GM18517 (cell line): ENCODE results near the gene MCRIP2.

Experiments used
- ATAC-seq: cut with Tn5 transposase; IDR thresholded peaks from one replicate; pipeline ENCODE4 v1.9.1; 2021; ENCODE audit warnings: mild to moderate bottlenecking, moderate library complexity; ENCODE audit not compliant: unreplicated experiment

The MCRIP2 gene

GRCh38 chr16:647173-647902 is 5.7 kb downstream of the MCRIP2 start:
- ATAC-seq = no peak

DNA sequence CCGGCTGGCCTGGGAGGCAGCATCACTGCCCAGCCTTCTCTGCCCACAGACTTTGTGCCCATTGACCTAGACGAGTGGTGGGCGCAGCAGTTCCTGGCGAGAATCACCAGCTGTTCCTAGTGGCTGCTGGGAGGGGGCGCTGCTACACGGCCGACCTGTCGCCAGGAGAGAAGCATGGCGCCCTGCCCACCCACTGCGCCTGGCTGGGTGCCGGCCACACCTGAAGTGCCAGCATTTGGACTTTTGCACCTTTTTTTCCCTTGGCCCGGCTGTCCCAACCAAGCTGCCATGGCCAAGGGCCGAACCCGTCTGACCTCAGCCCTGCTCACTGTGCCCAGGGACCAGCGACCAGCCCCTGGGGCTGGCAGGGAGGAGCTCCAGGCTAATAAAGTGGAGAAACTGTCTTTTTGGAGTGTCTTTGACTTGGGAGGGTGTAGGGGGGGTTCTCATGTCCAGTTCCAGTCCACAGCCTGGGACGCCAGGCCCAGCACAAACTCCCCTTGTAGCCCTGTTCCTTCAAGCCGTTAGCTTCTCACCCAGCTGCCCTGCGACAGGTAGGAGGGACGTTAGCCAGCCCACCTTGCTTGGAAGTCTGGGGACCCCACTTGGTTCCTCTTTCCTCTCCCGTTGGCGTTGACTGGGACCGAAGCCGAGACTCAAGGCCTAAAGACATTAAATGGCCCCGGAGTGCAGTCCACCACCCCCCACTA is 6.6 kb downstream of the MCRIP2 start:
- ATAC-seq = no peak

DNA sequence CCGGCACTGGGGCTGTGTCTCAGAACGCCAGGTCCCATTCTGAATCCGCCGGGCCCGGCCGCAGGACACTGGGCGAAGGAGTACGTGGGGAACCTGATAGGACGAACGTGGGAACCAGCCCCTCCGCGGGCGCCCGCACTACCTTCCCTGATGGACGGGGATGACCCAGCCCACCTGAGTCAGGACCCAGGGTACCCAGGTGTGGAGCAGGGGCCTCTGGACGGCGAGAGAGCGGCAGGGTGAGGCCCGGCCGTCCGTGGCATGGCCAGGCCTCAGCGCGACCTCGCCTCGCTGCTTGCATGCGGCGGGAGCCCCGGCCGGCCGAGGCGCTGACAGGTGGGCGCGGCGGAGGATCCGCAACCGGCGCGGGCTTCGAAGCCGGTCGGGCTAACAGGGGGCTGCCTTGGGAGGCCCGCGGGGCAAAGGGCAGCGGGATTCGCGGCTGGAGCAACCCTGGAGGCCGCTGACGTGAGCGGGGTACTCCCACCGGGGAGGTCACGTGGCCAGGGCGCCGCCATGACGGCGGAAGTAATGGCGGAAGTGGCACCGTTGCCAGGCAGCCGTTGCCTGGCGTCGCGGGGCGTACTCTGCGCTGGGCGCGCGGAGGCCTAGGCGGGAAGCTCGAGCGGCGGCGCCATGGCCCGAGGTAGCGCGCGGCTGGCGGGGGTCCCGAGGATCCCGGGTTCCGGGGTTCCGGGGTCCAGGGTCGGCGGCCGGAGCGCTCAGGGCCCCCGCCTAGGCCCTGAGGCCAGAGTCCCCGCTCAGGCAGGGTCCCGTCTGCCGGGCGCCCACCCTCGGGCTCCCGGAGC is 7.4 kb downstream of the MCRIP2 start, which contains the start of gene WDR90:
Gene WDR90, plus strand, starts transcription at position 585 of the 809 bp plus-strand sequence. Its CDS starts 52 bp downstream, at position 637.
- peak; percentile 77 for ATAC-seq

GRCh38 chr16:649631-650030 is 8.0 kb downstream of the MCRIP2 start:
- peak; percentile 5 for ATAC-seq

- ATAC-seq = no peak
These were observed 10.2 kb downstream of the MCRIP2 start for GRCh38 chr16:651844-652243.

- ATAC-seq = no peak
These were observed 11.1 kb downstream of the MCRIP2 start for GRCh38 chr16:652454-653305.

- ATAC-seq = no peak
These were observed 12.4 kb downstream of the MCRIP2 start for GRCh38 chr16:654034-654433.

DNA sequence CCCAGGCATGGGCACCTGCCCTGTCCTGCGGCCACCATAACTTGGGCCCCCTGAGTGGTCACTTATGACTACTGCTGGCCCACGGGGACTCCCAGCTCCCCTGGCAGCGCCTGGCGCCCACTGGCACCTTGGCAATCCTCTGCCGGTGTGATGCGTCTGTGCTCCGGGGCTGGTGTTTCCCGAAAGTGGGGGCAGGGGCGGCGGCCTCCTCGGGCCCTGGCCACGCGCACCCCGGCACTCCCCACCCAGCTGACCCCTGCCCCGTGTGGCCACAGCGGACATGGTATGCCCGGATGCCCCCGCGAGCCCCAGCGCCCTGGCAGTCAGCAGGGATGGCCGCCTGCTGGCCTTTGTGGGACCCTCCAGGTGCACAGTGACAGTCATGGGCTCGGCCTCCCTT is 15.9 kb downstream of the MCRIP2 start:
- no peak for ATAC-seq

- no peak for ATAC-seq
These were observed 17.3 kb downstream of the MCRIP2 start for GRCh38 chr16:658679-659571.

DNA sequence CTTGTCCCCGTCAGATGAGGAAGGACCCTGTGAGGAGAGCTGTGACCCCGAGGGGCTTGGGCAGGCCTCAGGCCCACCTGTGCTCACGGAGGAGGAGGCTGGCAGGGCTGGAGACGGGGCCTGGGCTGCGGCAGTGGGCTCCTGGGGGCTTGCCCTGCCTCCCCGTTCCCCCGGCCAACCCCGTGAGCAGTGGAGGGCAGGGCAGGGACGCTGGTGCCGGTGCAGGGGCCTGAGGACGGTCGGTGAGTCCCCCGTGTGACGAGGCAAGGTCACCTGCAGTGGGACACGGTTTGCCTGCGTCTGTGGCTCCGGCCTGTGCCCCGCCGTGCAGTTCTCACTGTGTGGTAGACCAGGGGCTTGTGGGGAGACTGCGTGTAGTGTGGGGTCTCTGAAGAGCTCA is 18.0 kb downstream of the MCRIP2 start:
- ATAC-seq = no peak

DNA sequence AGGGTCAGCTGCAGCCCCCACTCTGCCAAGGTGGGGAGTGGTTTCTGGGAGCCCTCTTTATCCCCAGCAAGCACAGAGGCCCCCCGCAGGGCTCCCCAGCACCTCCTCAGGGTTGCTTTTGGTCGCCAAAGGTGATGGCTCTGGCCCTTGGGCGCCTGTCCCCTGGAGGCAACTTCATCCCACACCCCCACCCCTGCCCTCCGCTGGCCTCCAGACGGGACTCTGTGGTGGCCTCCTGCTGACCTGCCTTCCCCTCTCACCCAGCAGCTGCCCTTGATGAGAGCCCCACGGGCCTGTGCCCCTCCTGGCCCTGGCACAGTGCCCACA is 18.5 kb downstream of the MCRIP2 start:
- ATAC-seq = no peak

- ATAC-seq = no peak
These were observed 19.0 kb downstream of the MCRIP2 start for GRCh38 chr16:660459-661183.

DNA sequence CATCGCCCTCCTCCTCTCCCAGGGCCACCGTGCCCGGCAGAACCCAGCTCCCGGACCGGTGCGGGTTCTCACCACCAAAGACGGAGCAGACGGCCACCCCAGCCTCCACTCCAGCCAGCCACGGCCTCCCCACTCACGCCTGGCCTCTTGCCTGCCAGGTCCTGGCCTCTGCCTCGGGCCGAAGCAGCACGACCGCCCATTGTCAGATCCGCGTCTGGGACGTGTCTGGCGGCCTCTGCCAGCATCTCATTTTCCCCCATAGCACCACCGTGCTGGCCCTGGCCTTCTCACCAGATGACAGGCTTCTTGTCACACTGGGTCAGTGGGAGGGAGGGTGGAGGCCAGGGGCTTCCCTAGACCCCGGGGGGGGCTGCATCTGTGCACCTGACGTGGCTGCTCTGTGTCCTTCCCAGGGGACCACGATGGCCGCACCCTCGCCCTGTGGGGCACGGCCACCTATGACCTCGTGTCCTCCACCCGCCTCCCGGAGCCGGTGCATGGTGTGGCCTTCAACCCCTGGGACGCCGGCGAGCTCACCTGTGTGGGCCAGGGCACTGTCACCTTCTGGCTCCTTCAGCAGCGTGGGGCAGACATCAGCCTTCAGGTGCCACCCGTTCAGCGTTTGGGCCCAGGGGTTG is 19.7 kb downstream of the MCRIP2 start:
- ATAC-seq = no peak

DNA sequence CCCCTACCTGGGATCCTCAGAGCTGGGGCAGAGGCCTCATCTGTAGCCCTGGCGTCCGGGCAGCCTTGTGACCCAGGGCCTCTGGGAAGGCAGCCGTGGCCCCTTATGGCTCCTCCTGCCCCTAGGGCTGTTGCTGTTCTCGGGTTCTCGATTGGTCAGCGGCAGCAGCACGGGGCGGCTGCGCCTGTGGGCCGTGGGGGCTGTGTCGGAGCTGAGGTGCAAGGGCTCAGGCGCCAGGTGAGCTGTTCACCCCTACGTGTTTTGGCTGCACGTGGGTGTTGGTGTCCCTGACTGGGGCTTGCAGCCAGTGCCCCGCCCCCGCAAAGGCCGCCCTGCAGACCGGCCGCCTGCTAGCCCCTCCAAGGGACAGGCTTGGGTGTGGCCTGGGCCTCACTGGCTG is 20.5 kb downstream of the MCRIP2 start:
- ATAC-seq = no peak

GRCh38 chr16:662597-662996 is 21.0 kb downstream of the MCRIP2 start:
- no peak for ATAC-seq

DNA sequence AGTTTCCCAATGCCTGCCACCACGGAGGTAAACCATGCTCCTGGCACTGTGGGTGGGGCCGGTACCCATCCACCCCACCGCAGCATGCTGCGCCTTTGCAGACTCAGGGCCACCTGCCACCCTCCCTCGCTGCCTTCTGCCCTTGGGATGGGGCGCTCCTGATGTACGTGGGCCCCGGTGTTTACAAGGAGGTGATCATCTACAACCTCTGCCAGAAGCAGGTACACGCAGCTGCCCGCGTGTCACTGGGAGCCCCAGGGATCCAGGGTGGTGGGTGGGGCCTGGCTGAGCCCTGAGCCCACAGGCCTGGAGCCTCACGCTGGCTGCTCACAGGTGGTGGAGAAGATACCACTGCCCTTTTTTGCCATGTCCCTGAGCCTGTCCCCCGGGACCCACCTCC is 24.9 kb downstream of the MCRIP2 start:
- ATAC-seq = no peak

DNA sequence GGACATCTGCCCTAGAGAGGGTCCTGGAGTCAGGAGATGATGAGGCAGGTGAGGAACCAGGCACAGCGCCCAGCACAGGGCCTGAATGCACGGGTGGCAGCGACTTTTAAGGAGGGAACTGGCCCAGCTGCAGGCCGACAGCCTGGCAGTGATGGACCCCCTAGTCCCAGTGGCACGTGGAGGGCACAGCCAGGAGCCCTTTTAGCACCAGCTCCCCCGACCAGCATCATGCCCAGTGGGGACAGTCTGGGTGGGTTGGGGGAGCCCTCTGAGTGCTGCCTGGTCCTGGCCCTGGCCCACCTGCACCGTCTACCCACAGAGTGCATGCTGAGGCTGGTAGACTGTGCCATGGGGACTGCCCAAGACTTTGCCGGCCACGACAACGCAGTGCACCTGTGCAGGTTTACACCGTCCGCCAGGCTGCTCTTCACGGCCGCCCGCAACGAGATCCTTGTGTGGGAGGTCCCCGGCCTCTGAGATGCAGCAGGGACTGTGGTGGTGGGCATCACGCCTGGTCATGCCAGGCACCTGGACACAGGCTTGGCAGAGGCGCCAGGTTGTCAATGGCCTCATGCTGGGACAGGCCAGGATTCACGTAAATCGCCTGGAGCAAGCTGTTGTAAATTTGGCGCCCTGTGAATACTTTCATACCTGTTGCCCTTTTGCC is 25.6 kb downstream of the MCRIP2 start:
- no peak for ATAC-seq
